GM13977 (cell line): ENCODE data around the gene SNCB.

ENCODE experiments used
- DNase-seq: peaks from one replicate; pipeline ENCODE4 v3.0.0; 2012; ENCODE audit warnings: low spot score
- in situ Hi-C: fragments of 300-500 bp; cut with MboI; formaldehyde crosslinking; loops from one replicate; pipeline ENCODE4 v1.12.0; 2022; ENCODE audit warnings: low sequenced_read_pairs, low pct_unique_long_range_greater_than_20kb, mixed read lengths, inconsistent platforms; ENCODE audit not compliant: unreplicated experiment
- TF ChIP-seq, protein P1 (sequence below): IDR thresholded peaks from 2 replicates; pipeline ENCODE4 v1.5.1; 2012; ENCODE audit warnings: mild to moderate bottlenecking, control low read depth; ENCODE audit not compliant: insufficient read depth; ENCODE audit errors: extremely low read depth, missing control alignments

The SNCB gene

DNA sequence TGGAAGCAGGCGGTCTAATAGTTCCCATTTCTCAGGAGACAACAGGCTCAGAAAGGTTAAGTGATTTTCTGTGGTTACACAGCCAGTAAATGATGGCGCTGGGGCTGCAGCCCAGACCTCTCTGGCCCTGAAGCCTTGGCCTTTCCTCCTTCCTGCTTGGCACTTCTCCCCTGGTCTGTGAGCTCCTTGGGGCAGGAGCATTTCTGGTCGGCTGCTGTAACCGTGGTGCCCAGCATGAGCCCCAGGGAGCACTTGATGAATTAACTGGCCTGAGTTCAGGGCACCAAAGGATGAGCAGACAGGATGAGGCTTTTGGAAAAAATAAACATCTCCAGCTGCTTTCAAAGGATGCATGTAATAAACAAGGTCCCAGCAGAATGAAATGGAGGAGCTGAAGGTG lies 51.0 kb downstream of the SNCB start:
- in situ Hi-C loops: loop anchor here (25.0 kb wide), 1 partner anchor 842 kb away; no protein-coding TSS in a partner anchor
- no peak for DNase-seq
- TF ChIP-seq, protein P1, sequence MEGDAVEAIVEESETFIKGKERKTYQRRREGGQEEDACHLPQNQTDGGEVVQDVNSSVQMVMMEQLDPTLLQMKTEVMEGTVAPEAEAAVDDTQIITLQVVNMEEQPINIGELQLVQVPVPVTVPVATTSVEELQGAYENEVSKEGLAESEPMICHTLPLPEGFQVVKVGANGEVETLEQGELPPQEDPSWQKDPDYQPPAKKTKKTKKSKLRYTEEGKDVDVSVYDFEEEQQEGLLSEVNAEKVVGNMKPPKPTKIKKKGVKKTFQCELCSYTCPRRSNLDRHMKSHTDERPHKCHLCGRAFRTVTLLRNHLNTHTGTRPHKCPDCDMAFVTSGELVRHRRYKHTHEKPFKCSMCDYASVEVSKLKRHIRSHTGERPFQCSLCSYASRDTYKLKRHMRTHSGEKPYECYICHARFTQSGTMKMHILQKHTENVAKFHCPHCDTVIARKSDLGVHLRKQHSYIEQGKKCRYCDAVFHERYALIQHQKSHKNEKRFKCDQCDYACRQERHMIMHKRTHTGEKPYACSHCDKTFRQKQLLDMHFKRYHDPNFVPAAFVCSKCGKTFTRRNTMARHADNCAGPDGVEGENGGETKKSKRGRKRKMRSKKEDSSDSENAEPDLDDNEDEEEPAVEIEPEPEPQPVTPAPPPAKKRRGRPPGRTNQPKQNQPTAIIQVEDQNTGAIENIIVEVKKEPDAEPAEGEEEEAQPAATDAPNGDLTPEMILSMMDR: no peak

DNA sequence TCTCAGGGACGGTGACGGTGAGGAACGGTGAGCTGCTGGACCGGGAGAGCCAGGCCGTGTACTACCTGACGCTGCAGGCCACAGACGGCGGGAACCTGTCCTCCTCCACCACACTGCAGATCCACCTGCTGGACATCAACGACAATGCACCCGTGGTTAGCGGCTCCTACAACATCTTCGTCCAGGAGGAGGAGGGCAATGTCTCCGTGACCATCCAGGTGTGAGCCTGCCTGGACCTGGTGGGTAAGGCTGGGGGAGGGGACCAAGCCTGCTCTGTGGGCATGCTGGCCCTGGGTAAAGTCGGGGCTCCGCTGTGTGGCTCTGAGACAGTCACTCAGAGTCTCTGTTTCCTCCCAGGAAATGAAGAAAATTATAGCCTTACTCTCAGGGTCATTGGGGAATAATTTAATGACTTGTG lies 51.9 kb downstream of the SNCB start:
- peak; percentile 68 for DNase-seq
- in situ Hi-C loops: loop anchor here (25.0 kb wide), 1 partner anchor 841 kb away; no protein-coding TSS in a partner anchor
- TF ChIP-seq, protein P1: peak; percentile 41

DNA sequence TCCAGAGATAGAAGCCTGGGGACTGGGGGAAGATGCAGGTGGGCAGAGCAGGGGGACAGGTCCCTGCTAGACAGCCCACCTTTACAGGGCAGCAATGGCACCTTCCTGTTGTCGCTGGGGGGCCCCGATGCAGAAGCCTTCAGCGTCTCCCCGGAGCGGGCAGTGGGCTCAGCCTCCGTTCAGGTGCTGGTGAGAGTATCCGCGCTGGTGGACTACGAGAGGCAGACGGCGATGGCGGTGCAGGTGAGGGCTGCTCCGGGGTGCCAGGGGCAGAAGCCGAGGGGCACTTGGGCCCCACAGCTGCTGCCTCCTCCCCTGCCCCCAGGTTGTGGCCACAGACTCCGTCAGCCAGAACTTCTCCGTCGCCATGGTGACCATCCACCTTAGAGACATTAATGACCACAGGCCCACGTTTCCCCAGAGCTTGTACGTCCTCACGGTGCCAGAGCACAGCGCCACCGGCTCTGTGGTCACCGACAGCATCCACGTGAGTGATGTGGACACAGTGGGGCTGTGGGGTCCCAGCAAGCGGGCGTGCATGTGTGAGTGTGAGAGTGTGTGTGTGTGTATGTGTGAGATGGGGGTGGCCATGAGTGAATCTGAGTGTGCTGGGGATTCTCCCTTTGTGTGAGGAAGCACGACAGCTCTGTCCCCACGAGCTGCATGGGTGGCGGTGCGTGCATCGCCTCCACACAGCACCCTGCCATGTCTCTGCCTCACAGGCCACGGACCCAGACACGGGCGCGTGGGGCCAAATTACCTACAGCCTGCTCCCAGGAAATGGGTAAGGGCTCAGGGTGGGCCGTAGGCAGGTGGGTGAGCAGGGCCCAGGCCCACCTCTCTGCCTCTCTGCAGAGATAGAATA lies 52.8 kb downstream of the SNCB start:
- TF ChIP-seq, protein P1: no peak
- in situ Hi-C loops: loop anchor here (25.0 kb wide), 1 partner anchor 840 kb away; no protein-coding TSS in a partner anchor
- no peak for DNase-seq

DNA sequence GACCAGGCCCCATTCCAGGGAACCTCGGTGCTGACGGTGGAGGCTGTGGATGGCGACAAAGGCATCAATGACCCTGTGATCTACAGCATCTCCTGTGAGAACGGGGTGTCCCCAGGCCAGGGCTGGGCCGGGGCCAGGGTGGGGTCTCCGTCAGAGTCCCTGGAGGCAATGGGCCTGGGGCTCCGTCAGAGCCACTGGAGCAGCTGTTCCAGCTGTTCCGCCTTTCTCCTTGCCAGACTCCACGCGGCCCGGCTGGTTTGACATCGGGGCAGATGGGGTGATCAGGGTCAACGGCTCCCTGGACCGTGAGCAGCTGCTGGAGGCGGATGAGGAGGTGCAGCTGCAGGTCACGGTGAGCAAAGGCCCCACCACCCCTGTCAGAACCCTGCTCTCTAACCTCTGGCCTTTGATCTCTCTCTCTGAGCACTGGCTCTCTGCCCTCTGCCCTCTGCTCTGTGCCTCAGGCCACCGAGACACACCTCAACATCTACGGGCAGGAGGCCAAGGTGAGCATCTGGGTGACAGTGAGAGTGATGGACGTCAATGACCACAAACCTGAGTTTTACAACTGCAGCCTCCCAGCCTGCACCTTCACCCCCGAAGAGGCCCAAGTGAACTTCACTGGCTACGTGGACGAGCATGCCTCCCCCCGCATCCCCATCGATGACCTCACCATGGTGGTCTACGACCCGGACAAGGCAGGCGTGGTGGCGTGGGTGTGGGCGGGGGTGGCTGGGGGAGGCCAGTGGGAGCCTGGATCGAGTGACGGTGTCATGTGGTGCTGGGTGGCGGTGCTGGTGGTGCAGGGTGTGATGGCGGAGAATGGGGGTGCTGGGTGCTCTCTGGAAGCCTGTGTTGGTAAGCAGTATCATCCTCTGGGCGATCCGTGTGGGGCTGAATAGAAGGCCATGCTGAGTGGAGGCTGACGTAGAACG lies 54.6 kb downstream of the SNCB start:
- no peak for DNase-seq
- TF ChIP-seq, protein P1: no peak
- in situ Hi-C loops: loop anchor here (25.0 kb wide), 1 partner anchor 838 kb away; no protein-coding TSS in a partner anchor

DNA sequence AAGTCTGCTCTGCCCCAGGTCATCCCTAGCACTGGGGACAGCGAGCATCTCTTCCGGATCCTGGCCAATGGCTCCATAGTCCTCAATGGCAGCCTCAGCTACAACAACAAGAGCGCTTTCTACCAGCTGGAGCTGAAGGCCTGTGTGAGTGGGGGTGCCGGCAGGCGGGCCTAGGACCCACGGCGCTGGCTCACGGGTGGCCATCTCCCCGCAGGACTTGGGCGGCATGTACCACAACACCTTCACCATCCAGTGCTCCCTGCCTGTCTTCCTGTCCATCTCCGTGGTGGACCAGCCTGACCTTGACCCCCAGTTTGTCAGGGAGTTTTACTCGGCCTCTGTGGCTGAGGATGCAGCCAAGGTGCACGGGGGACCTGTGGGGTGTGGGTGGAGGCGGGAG lies 55.3 kb downstream of the SNCB start:
- in situ Hi-C loops: loop anchor here (25.0 kb wide), 1 partner anchor 838 kb away; no protein-coding TSS in a partner anchor
- no peak for DNase-seq
- TF ChIP-seq, protein P1: no peak

DNA sequence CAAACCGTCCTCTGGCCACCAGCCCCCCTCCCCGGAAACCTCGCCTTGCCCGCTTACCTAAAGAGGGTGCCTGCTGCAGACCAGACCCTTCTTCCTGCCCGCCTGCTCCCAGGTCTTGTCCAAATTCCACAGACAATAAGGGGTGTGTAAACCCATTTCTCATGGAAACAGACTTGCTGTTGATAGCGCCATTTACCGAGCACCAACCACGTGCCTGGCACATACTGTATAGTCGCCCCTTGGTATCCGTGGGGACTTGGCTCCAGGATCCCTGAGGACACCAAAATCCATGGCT lies 56.1 kb downstream of the SNCB start:
- in situ Hi-C loops: no loop called here
- TF ChIP-seq, protein P1: no peak
- no peak for DNase-seq
